ENCODE data around the gene BLMH. TPM values are rescaled to one million over a fixed set of nuclear protein-coding genes. Genes with fewer than 3 reads are reported as not detected.

BLMH gene
- total RNA-seq, 2 donors from 2014 or later = 84.7 to 92.0 TPM

- Mint-ChIP-seq H3K9me3 (peaks cover 8% of the 10 kb centered on the region), H3K27ac (no peak overlapping the region), H3K36me3 (ENCODE audit: low read depth) (peaks cover 46% of the 10 kb centered on the region), H3K4me3 (no peak overlapping the region), H3K27me3 (ENCODE audit: insufficient read depth) (no peaks in the 10 kb centered on the region), H3K4me1 (peaks cover 32% of the 10 kb centered on the region)
- no peak overlapping the region for H3K9ac ChIP-seq (ENCODE audit: extremely low read depth, low read length, poor library complexity, severe bottlenecking)
- H3K36me3 ChIP-seq (ENCODE audit: control insufficient read depth, insufficient read depth, low read length) = peaks cover 70% of the 10 kb centered on the region
- H3K4me1 ChIP-seq (ENCODE audit: control insufficient read depth, insufficient read depth, low read length) = peaks cover 20% of the 10 kb centered on the region
- H3K9me3 ChIP-seq (ENCODE audit: control insufficient read depth, low read length) = peaks cover 13% of the 10 kb centered on the region
- TF ChIP-seq CTCF (conservative IDR thresholded peaks at IDR 0.05) = no peak
- DNase-seq = no peak
- 90% methylated on average over 1 of the region's 1 CpG for WGBS, 2 experiments (ENCODE audit: insufficient coverage in 1 of 2, insufficient read length in 1 of 2)
- no peaks in the 10 kb centered on the region for H3K27me3 ChIP-seq (ENCODE audit: control insufficient read depth, insufficient read depth, low read length, poor library complexity, severe bottlenecking)
- H3K27ac ChIP-seq (ENCODE audit: low read depth, low read length) = no peak overlapping the region
- H3K4me3 ChIP-seq (ENCODE audit: low read length) = no peak overlapping the region
Observed at GRCh38 chr17:30254150-30254549, 37.6 kb downstream of the BLMH start.

- Mint-ChIP-seq H3K36me3 (ENCODE audit: low read depth) (peaks cover 50% of the 10 kb centered on the region), H3K27ac (peak overlapping the region; percentile 25)
- WGBS, 2 experiments (ENCODE audit: insufficient coverage in 1 of 2, insufficient read length in 1 of 2) = 83 to 93% methylated on average over 5 to 7 of the region's 7 CpGs
Observed at GRCh38 chr17:30253312-30253711, 38.4 kb downstream of the BLMH start.

GRCh38 chr17:30251931-30252330, 39.8 kb downstream of the BLMH start:
- TF ChIP-seq CTCF (conservative IDR thresholded peaks at IDR 0.05) = no peak
- H3K27ac Mint-ChIP-seq = no peak overlapping the region
- H3K9me3 Mint-ChIP-seq = peaks cover 8% of the 10 kb centered on the region
- Histone ChIP-seq H3K36me3 (ENCODE audit: control insufficient read depth, insufficient read depth, low read length) (peaks cover 79% of the 10 kb centered on the region), H3K27ac (ENCODE audit: low read depth, low read length) (no peak overlapping the region), H3K4me1 (ENCODE audit: control insufficient read depth, insufficient read depth, low read length) (peaks cover 17% of the 10 kb centered on the region), H3K9ac (ENCODE audit: extremely low read depth, low read length, poor library complexity, severe bottlenecking) (no peak overlapping the region), H3K4me3 (ENCODE audit: low read length) (no peak overlapping the region), H3K27me3 (ENCODE audit: control insufficient read depth, insufficient read depth, low read length, poor library complexity, severe bottlenecking) (no peaks in the 10 kb centered on the region), H3K9me3 (ENCODE audit: control insufficient read depth, low read length) (peaks cover 13% of the 10 kb centered on the region)
- peaks cover 58% of the 10 kb centered on the region for H3K36me3 Mint-ChIP-seq (ENCODE audit: low read depth)
- no peaks in the 10 kb centered on the region for H3K27me3 Mint-ChIP-seq (ENCODE audit: insufficient read depth)
- DNase-seq = no peak
- no peak overlapping the region for H3K4me3 Mint-ChIP-seq
- peaks cover 44% of the 10 kb centered on the region for H3K4me1 Mint-ChIP-seq

More at GRCh38 chr17:30253312-30253711, 38.4 kb downstream of the BLMH start:
- TF ChIP-seq CTCF (conservative IDR thresholded peaks at IDR 0.05) = no peak
- Histone ChIP-seq H3K27ac (ENCODE audit: low read depth, low read length) (no peak overlapping the region), H3K27me3 (ENCODE audit: control insufficient read depth, insufficient read depth, low read length, poor library complexity, severe bottlenecking) (no peaks in the 10 kb centered on the region), H3K4me3 (ENCODE audit: low read length) (no peak overlapping the region), H3K4me1 (ENCODE audit: control insufficient read depth, insufficient read depth, low read length) (peaks cover 20% of the 10 kb centered on the region), H3K9me3 (ENCODE audit: control insufficient read depth, low read length) (peaks cover 13% of the 10 kb centered on the region), H3K36me3 (ENCODE audit: control insufficient read depth, insufficient read depth, low read length) (peaks cover 74% of the 10 kb centered on the region), H3K9ac (ENCODE audit: extremely low read depth, low read length, poor library complexity, severe bottlenecking) (peak overlapping the region; percentile 31)
- no peak for DNase-seq
- Mint-ChIP-seq H3K9me3 (peaks cover 8% of the 10 kb centered on the region), H3K27me3 (ENCODE audit: insufficient read depth) (no peaks in the 10 kb centered on the region), H3K4me3 (no peak overlapping the region), H3K4me1 (peaks cover 39% of the 10 kb centered on the region)

All from endodermal cell (in vitro differentiated cells).